HL-60 (cell line): ENCODE measurements around the gene CHAF1A.

Experiments
- POLR2AphosphoS5 ChIP-seq: IDR thresholded peaks from 2 replicates; pipeline ENCODE4 v1.6.1; 2012; ENCODE audit warnings: low read depth
- REST ChIP-seq: IDR thresholded peaks from 2 replicates; pipeline ENCODE4 v1.6.1; 2012; ENCODE audit warnings: low read depth; ENCODE audit not compliant: insufficient replicate concordance
- TF ChIP-seq, protein P1 (sequence below): IDR thresholded peaks from one replicate; pipeline ENCODE4 v1.5.1; 2011; ENCODE audit warnings: low read length, control low read depth, inconsistent platforms; ENCODE audit not compliant: insufficient read depth

- TF ChIP-seq POLR2AphosphoS5: no peak
- no peak for TF ChIP-seq REST
- TF ChIP-seq, protein P1, sequence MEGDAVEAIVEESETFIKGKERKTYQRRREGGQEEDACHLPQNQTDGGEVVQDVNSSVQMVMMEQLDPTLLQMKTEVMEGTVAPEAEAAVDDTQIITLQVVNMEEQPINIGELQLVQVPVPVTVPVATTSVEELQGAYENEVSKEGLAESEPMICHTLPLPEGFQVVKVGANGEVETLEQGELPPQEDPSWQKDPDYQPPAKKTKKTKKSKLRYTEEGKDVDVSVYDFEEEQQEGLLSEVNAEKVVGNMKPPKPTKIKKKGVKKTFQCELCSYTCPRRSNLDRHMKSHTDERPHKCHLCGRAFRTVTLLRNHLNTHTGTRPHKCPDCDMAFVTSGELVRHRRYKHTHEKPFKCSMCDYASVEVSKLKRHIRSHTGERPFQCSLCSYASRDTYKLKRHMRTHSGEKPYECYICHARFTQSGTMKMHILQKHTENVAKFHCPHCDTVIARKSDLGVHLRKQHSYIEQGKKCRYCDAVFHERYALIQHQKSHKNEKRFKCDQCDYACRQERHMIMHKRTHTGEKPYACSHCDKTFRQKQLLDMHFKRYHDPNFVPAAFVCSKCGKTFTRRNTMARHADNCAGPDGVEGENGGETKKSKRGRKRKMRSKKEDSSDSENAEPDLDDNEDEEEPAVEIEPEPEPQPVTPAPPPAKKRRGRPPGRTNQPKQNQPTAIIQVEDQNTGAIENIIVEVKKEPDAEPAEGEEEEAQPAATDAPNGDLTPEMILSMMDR: no peak
These were observed 54.6 kb downstream of the CHAF1A start for GRCh38 chr19:4456843-4457653.
